H1 (cell line): Measurements from ENCODE around the gene LY6G6C. TPM values are rescaled to one million over a fixed set of nuclear protein-coding genes. Genes with fewer than 3 reads are reported as not detected.

ENCODE experiments used
- BCL11A ChIP-seq, 2 experiments: IDR thresholded peaks; one replicate each; pipeline ENCODE4 v1.6.1; 2011; ENCODE audit warnings: low read depth in 2 of 2, low read length in 2 of 2, mild to moderate bottlenecking in 2 of 2
- CHD7 ChIP-seq: fragments of 300-600 bp; sonication (generic); IDR thresholded peaks from 2 replicates; pipeline ENCODE4 v1.7.1; 2012; ENCODE audit warnings: low read length, moderate library complexity, mild to moderate bottlenecking, inconsistent platforms; ENCODE audit not compliant: insufficient replicate concordance
- CREB1 ChIP-seq: IDR thresholded peaks from 2 replicates; pipeline ENCODE4 v1.6.1; 2012; ENCODE audit warnings: inconsistent platforms
- POU5F1 ChIP-seq: IDR thresholded peaks from 2 replicates; pipeline ENCODE4 v1.6.1; 2011; ENCODE audit warnings: low read depth, mild to moderate bottlenecking, low read length, moderate library complexity
- SIRT6 ChIP-seq: IDR thresholded peaks from one replicate; pipeline ENCODE4 v1.7.1; 2012; ENCODE audit warnings: low read length, inconsistent platforms
- TAF7 ChIP-seq: optimal IDR thresholded peaks from 2 replicates; pipeline ENCODE3; 2011; ENCODE audit warnings: low read depth, mild to moderate bottlenecking, inconsistent platforms, low read length, moderate library complexity, borderline replicate concordance
- polyA plus RNA-seq, 7 experiments: library from polyadenylated mRNA; depleted of rRNA in 3 of 7; stranded (reverse) in 5 of 7; unstranded in 2 of 7; fragments of >200 nt in 5 of 7; fragments of 200-250 nt in 2 of 7; gene quantifications; 1 replicate in 5 of 7; 2 replicates in 1 of 7; 4 replicates in 1 of 7; pipeline versions ENCODE4 v1.2.1 to v1.2.3, GENCODE V29; 2011 to 2013; ENCODE audit warnings: missing spikeins in 2 of 7, mixed read lengths in 2 of 7
- total RNA-seq: library from RNA; stranded (reverse); fragmentation: NEBNext Ultra II Directional; extraction: Animal tissue kit (Norgen Biotek cat#: 25700); gene quantifications from 2 replicates; pipeline ENCODE4 v1.2.1, GENCODE V29; 2021

The LY6G6C gene
- total and polyA plus RNA-seq, 2 of the 8 experiments (the other 6 are each of a cell fraction or from before 2014, with no cell fraction given): 0.23 TPM; not detected in 1

GRCh38 chr6:31715022-31715958 lies 6.3 kb downstream of the LY6G6C start, which contains the start of gene LY6G6D (continued):
- no peak for TF ChIP-seq CHD7
- TF ChIP-seq TAF7: no peak
- TF ChIP-seq SIRT6: no peak
- TF ChIP-seq POU5F1: no peak
- TF ChIP-seq CREB1: no peak
- no peak for TF ChIP-seq BCL11A (IDR thresholded peaks at IDR 0.05; ENCODE audit: low read depth in 2 of 2, low read length in 2 of 2)
